GM13976 (cell line): ENCODE measurements around the gene RASGRP3.

Experiments used
- DNase-seq: peaks from one replicate; pipeline ENCODE4 v3.0.0; 2012; ENCODE audit warnings: low spot score
- in situ Hi-C: fragments of 300-500 bp; cut with MboI; formaldehyde crosslinking; loops from one replicate; pipeline ENCODE4 v1.12.0; 2022; ENCODE audit warnings: low sequenced_read_pairs, mixed read lengths, inconsistent platforms; ENCODE audit not compliant: unreplicated experiment
- TF ChIP-seq, protein P1 (sequence below): IDR thresholded peaks from 2 replicates; pipeline ENCODE4 v1.5.1; 2012; ENCODE audit warnings: borderline replicate concordance, mild to moderate bottlenecking; ENCODE audit not compliant: insufficient read depth; ENCODE audit errors: extremely low read depth, missing control alignments, control extremely low read depth

The RASGRP3 gene

GRCh38 chr2:33518200-33518599 is 41.8 kb downstream of the RASGRP3 start:
- in situ Hi-C loops: no loop called here
- TF ChIP-seq, protein P1, sequence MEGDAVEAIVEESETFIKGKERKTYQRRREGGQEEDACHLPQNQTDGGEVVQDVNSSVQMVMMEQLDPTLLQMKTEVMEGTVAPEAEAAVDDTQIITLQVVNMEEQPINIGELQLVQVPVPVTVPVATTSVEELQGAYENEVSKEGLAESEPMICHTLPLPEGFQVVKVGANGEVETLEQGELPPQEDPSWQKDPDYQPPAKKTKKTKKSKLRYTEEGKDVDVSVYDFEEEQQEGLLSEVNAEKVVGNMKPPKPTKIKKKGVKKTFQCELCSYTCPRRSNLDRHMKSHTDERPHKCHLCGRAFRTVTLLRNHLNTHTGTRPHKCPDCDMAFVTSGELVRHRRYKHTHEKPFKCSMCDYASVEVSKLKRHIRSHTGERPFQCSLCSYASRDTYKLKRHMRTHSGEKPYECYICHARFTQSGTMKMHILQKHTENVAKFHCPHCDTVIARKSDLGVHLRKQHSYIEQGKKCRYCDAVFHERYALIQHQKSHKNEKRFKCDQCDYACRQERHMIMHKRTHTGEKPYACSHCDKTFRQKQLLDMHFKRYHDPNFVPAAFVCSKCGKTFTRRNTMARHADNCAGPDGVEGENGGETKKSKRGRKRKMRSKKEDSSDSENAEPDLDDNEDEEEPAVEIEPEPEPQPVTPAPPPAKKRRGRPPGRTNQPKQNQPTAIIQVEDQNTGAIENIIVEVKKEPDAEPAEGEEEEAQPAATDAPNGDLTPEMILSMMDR: no peak
- no peak for DNase-seq

DNA sequence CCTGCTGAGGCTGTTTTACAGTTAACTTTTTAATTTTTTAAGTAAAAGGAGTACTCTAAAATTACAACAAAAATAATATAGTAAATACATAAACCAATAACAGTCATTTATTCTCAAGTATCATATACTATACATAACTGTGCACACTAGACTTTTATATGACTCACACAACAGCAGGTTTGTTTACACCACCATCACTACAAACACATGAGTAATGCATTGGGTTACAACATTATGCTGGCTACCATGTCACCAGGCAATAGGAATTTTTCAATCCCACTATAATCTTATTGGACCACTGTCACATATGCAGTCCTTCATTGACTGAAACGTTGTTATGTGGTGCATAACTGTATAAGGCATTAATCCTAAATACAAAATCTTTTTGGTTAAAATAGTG is 42.5 kb downstream of the RASGRP3 start:
- in situ Hi-C loops: no loop called here
- TF ChIP-seq, protein P1: no peak

DNA sequence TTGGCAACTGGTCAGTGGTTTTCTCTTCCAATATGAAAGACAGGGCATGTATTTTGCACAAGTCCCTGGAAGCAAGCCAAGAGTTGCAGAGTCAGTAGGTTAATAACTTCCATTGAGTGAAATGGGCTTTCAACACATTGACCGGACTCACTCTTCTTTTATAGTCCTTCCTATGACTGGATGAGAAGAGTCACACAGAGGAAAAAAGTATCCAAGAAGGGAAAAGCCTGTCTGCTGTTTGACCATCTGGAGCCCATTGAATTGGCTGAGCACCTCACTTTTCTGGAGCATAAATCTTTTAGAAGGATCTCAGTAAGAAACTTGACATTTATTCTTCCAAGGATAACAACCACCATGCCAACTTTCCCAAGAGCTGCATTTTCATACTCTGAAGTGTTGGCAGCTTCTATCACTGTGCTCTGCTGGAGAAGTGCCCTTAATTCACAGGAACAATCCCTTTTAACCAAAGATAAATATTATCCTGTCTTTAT is 45.4 kb downstream of the RASGRP3 start:
- DNase-seq: no peak
- in situ Hi-C loops: no loop called here
- TF ChIP-seq, protein P1: no peak

More for the DNA sequence above, 42.5 kb downstream of the RASGRP3 start:
- DNase-seq: no peak

DNA sequence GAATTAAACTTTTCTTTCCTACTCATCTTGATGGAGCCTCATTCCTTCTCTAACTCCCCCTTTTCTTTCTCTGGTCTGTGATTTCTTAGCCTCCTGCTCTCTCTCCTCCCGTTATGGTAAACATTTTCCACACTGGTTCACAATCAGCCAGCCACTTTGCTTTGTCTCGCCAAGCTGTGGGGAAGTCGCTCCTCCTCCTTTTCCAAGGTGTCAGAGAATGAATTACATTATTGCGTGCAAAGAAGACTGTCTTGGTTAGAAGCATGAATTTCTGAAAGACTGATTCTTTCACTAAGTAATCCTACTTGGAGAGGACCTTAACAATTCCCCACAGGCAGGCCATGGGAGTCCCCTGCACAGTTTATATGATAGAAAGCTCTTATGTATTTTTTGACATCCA is 46.1 kb downstream of the RASGRP3 start:
- in situ Hi-C loops: no loop called here
- no peak for DNase-seq
- TF ChIP-seq, protein P1: no peak

- no peak for DNase-seq
- TF ChIP-seq, protein P1: no peak
- in situ Hi-C loops: no loop called here
These were observed 49.2 kb downstream of the RASGRP3 start for GRCh38 chr2:33525666-33526065.

DNA sequence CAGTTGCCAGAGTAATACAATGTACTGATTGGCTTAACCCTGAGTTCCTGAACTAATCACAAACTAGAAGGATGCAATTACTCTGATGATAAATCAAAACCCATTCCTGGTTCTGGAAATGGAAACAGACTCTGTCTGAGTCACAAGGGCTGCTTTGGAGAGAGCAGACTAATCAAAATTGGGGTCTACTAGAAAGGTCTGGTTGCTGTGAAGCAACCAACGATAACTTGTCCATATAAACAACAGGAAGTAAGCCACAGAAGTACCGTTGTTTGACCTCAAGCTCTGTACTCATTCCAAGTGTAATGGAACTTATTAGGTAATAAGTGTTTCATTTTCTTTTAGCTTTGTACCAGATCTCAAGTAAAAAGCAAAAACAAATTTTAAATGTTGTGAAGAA is 49.7 kb downstream of the RASGRP3 start:
- in situ Hi-C loops: no loop called here
- TF ChIP-seq, protein P1: no peak
- DNase-seq: peak; percentile 44

GRCh38 chr2:33526921-33527320 is 50.5 kb downstream of the RASGRP3 start:
- no peak for DNase-seq
- in situ Hi-C loops: no loop called here
- TF ChIP-seq, protein P1: no peak
